Caco-2 (cell line): ENCODE data around the gene SPATA24. TPM values are rescaled to one million over a fixed set of nuclear protein-coding genes. Genes with fewer than 3 reads are reported as not detected.
"Not testable (repeated sequence)": the region's sequence is repeated elsewhere in the genome, so short reads cannot be mapped to it uniquely, and the experiment has no call there.

Source experiments
- BruUV-seq: library from RNA; stranded (reverse); fragments of 400-500 nt; replicated peaks from 2 replicates; lab custom pipeline; 2021; lab: Mats Ljungman, UMichigan
- CTCF ChIA-PET: fragments of 300-600 bp; sonication (Branson Sonifier 250); formaldehyde crosslinking; loops from one replicate; lab custom pipeline; 2022; ENCODE audit warnings: antibody characterized with exemption; lab: Charles Lee
- POLR2A ChIA-PET: fragments of 300-600 bp; sonication (Branson Sonifier 250); formaldehyde crosslinking; loops from one replicate; lab custom pipeline; 2022; ENCODE audit warnings: antibody characterized with exemption; lab: Charles Lee
- DNase-seq, 2 experiments: peaks; one replicate each; pipeline versions ENCODE4 v3.0.0 to v3.0.0-alpha.2; 2020 to 2022
- H3K27me3 ChIP-seq: replicated peaks from 2 replicates; pipeline ENCODE4 v1.6.0; 2011; ENCODE audit warnings: low read length; ENCODE audit not compliant: control insufficient read depth, insufficient read depth
- H3K36me3 ChIP-seq: 2 replicates; pipeline ENCODE4 v1.5.1; 2011; ENCODE audit warnings: low read length; ENCODE audit not compliant: control insufficient read depth, insufficient read depth
- H3K4me1 ChIP-seq: fragments of 250-450 bp; sonication (Bioruptor Pico); 2 replicates; pipeline ENCODE4 v1.5.1; 2020; ENCODE audit warnings: mild to moderate bottlenecking
- H3K4me3 ChIP-seq: 2 replicates; pipeline ENCODE4 v1.5.1; 2011; ENCODE audit warnings: low read depth, mild to moderate bottlenecking, control low read depth, low read length
- H3K9me3 ChIP-seq: fragments of 250-450 bp; sonication (Bioruptor Pico); 2 replicates; pipeline ENCODE4 v1.5.1; 2020; ENCODE audit warnings: mild to moderate bottlenecking, moderate library complexity
- H3K27ac Mint-ChIP-seq: one replicate; pipeline ENCODE4 v1.8.0; 2022; ENCODE audit warnings: mixed read lengths; ENCODE audit not compliant: unreplicated experiment
- H3K27me3 Mint-ChIP-seq: one replicate; pipeline ENCODE4 v1.8.0; 2022; ENCODE audit warnings: mixed read lengths; ENCODE audit not compliant: insufficient read depth, unreplicated experiment
- H3K36me3 Mint-ChIP-seq: one replicate; pipeline ENCODE4 v1.8.0; 2022; ENCODE audit warnings: mild to moderate bottlenecking, mixed read lengths; ENCODE audit not compliant: insufficient read depth, unreplicated experiment
- H3K4me1 Mint-ChIP-seq: one replicate; pipeline ENCODE4 v1.8.0; 2022; ENCODE audit warnings: low read depth, mixed read lengths; ENCODE audit not compliant: unreplicated experiment
- H3K4me3 Mint-ChIP-seq: one replicate; pipeline ENCODE4 v1.8.0; 2022; ENCODE audit warnings: mild to moderate bottlenecking, moderate library complexity, mixed read lengths; ENCODE audit not compliant: unreplicated experiment
- H3K9me3 Mint-ChIP-seq: one replicate; pipeline ENCODE4 v1.8.0; 2022; ENCODE audit warnings: mixed read lengths; ENCODE audit not compliant: unreplicated experiment
- CTCF ChIP-seq, 2 experiments: fragments of 200-600 bp in 1 of 2; IDR thresholded peaks; 1 replicate in 1 of 2; 2 replicates in 1 of 2; pipeline versions ENCODE4 v1.5.1 to v1.8.0; 2011 to 2022; ENCODE audit warnings: antibody characterized with exemption in 1 of 2, control low read depth in 1 of 2, inconsistent platforms in 1 of 2, low read depth in 1 of 2, low read length in 1 of 2, mild to moderate bottlenecking in 1 of 2, moderate library complexity in 1 of 2; ENCODE audit not compliant: insufficient read depth in 1 of 2, severe bottlenecking in 1 of 2, unreplicated experiment in 1 of 2
- intact Hi-C: fragments of 100-400 bp; cut with micrococcal nuclease; formaldehyde crosslinking; loops from one replicate; pipeline ENCODE4 v1.10.0; 2022; ENCODE audit not compliant: unreplicated experiment
- total RNA-seq: library from RNA; stranded (reverse); gene quantifications from 2 replicates; pipeline ENCODE4 v1.2.3, GENCODE V29; 2022

SPATA24 gene
- total RNA-seq, 1 experiment from 2014 or later, result 10.1 TPM

- no peak overlapping the region for H3K27ac Mint-ChIP-seq
- no peaks in the 10 kb centered on the region for H3K27me3 Mint-ChIP-seq
- H3K36me3 Mint-ChIP-seq, result no peaks in the 10 kb centered on the region
- peaks cover 8% of the 10 kb centered on the region for H3K4me1 Mint-ChIP-seq
- intact Hi-C loops, result no loop called here
- no peaks in the 10 kb centered on the region for H3K9me3 ChIP-seq
- TF ChIP-seq CTCF (IDR thresholded peaks at IDR 0.05; ENCODE audit: insufficient read depth in 1 of 2, low read depth in 1 of 2, low read length in 1 of 2, severe bottlenecking in 1 of 2, unreplicated experiment in 1 of 2), result no peak
- no peak for DNase-seq
- no peaks in the 10 kb centered on the region for H3K36me3 ChIP-seq
- ChIA-PET POLR2A (no interaction called here), CTCF (no interaction called here)
- no TSS peak for BruUV-seq
- no peak overlapping the region for H3K4me3 ChIP-seq
- peaks cover 11% of the 10 kb centered on the region for H3K4me1 ChIP-seq
- H3K9me3 Mint-ChIP-seq, result no peaks in the 10 kb centered on the region
- H3K27me3 ChIP-seq, result no peaks in the 10 kb centered on the region
- no peak overlapping the region for H3K4me3 Mint-ChIP-seq
Measured at GRCh38 chr5:139446956-139447779, 43.3 kb upstream of the SPATA24 start.

- Mint-ChIP-seq H3K36me3 (no peaks in the 10 kb centered on the region), H3K4me3 (no peak overlapping the region), H3K27ac (no peak overlapping the region), H3K27me3 (no peaks in the 10 kb centered on the region), H3K9me3 (no peaks in the 10 kb centered on the region), H3K4me1 (peaks cover 8% of the 10 kb centered on the region)
- Histone ChIP-seq H3K4me3 (no peak overlapping the region), H3K9me3 (no peaks in the 10 kb centered on the region), H3K27me3 (no peaks in the 10 kb centered on the region), H3K36me3 (no peaks in the 10 kb centered on the region), H3K4me1 (peaks cover 11% of the 10 kb centered on the region)
- intact Hi-C loops, result no loop called here
- no peak for TF ChIP-seq CTCF (IDR thresholded peaks at IDR 0.05; ENCODE audit: insufficient read depth in 1 of 2, low read depth in 1 of 2, low read length in 1 of 2, severe bottlenecking in 1 of 2, unreplicated experiment in 1 of 2)
- CTCF ChIA-PET, result interaction anchor here (0.5 to 0.7 kb wide), 2 partner anchors 12 to 27 kb away, joined by 3 read pairs; no protein-coding TSS in a partner anchor
- DNase-seq, result no peak
- BruUV-seq, result no TSS peak
- POLR2A ChIA-PET, result interaction anchor here (0.5 to 0.6 kb wide), 2 partner anchors 24 to 70 kb away, joined by 3 to 4 read pairs; no protein-coding TSS in a partner anchor
Measured at GRCh38 chr5:139445325-139446170, 41.7 kb upstream of the SPATA24 start.

GRCh38 chr5:139443831-139444453 is 40.1 kb upstream of the SPATA24 start:
- Histone ChIP-seq H3K36me3 (no peaks in the 10 kb centered on the region), H3K4me1 (peaks cover 17% of the 10 kb centered on the region), H3K9me3 (no peaks in the 10 kb centered on the region), H3K27me3 (no peaks in the 10 kb centered on the region), H3K4me3 (no peak overlapping the region)
- Mint-ChIP-seq H3K27ac (no peak overlapping the region), H3K9me3 (no peaks in the 10 kb centered on the region), H3K4me3 (no peak overlapping the region), H3K36me3 (peaks cover 6% of the 10 kb centered on the region), H3K4me1 (peaks cover 14% of the 10 kb centered on the region), H3K27me3 (no peaks in the 10 kb centered on the region)
- BruUV-seq, result no TSS peak
- POLR2A ChIA-PET, result no interaction called here
- no peak for TF ChIP-seq CTCF (IDR thresholded peaks at IDR 0.05; ENCODE audit: insufficient read depth in 1 of 2, low read depth in 1 of 2, low read length in 1 of 2, severe bottlenecking in 1 of 2, unreplicated experiment in 1 of 2)
- intact Hi-C loops, result no loop called here
- CTCF ChIA-PET, result no interaction called here
- DNase-seq, result no peak

GRCh38 chr5:139440416-139440815 is 36.5 kb upstream of the SPATA24 start:
- H3K27me3 ChIP-seq, H3K36me3 Mint-ChIP-seq, H3K9me3 Mint-ChIP-seq, DNase-seq, H3K27me3 Mint-ChIP-seq, intact Hi-C loops, CTCF ChIA-PET, H3K4me3 ChIP-seq, H3K36me3 ChIP-seq, BruUV-seq, H3K27ac Mint-ChIP-seq, H3K9me3 ChIP-seq, POLR2A ChIA-PET: not testable (repeated sequence)
- peaks cover 21% of the 10 kb centered on the region for H3K4me1 Mint-ChIP-seq
- peak overlapping the region; percentile 99 for H3K4me3 Mint-ChIP-seq
- peaks cover 25% of the 10 kb centered on the region for H3K4me1 ChIP-seq
